H1 (cell line): Measurements from ENCODE around the gene SPRED1. TPM values are rescaled to one million over a fixed set of nuclear protein-coding genes. Genes with fewer than 3 reads are reported as not detected.

Source experiments
- PHF8 ChIP-seq: fragments of 200-600 bp; sonication (generic); conservative IDR thresholded peaks from 2 replicates; pipeline ENCODE4 v1.7.1; 2012; ENCODE audit warnings: low read depth, mild to moderate bottlenecking, inconsistent platforms, low read length, moderate library complexity
- polyA plus RNA-seq, 7 experiments: library from polyadenylated mRNA; depleted of rRNA in 3 of 7; stranded (reverse) in 5 of 7; unstranded in 2 of 7; fragments of >200 nt in 5 of 7; fragments of 200-250 nt in 2 of 7; gene quantifications; 1 replicate in 5 of 7; 2 replicates in 1 of 7; 4 replicates in 1 of 7; pipeline versions ENCODE4 v1.2.1 to v1.2.3, GENCODE V29; 2011 to 2013; ENCODE audit warnings: missing spikeins in 2 of 7, mixed read lengths in 2 of 7
- total RNA-seq: library from RNA; stranded (reverse); fragmentation: NEBNext Ultra II Directional; extraction: Animal tissue kit (Norgen Biotek cat#: 25700); gene quantifications from 2 replicates; pipeline ENCODE4 v1.2.1, GENCODE V29; 2021

Gene SPRED1
- total and polyA plus RNA-seq, 2 of the 8 experiments (the other 6 are each of a cell fraction or from before 2014, with no cell fraction given): 5.5 to 30.3 TPM

GRCh38 chr15:38354315-38354929 lies 101.8 kb downstream of the SPRED1 start (continued):
- TF ChIP-seq PHF8: no peak
